Measurements from ENCODE around the gene COBL.

COBL gene

DNA sequence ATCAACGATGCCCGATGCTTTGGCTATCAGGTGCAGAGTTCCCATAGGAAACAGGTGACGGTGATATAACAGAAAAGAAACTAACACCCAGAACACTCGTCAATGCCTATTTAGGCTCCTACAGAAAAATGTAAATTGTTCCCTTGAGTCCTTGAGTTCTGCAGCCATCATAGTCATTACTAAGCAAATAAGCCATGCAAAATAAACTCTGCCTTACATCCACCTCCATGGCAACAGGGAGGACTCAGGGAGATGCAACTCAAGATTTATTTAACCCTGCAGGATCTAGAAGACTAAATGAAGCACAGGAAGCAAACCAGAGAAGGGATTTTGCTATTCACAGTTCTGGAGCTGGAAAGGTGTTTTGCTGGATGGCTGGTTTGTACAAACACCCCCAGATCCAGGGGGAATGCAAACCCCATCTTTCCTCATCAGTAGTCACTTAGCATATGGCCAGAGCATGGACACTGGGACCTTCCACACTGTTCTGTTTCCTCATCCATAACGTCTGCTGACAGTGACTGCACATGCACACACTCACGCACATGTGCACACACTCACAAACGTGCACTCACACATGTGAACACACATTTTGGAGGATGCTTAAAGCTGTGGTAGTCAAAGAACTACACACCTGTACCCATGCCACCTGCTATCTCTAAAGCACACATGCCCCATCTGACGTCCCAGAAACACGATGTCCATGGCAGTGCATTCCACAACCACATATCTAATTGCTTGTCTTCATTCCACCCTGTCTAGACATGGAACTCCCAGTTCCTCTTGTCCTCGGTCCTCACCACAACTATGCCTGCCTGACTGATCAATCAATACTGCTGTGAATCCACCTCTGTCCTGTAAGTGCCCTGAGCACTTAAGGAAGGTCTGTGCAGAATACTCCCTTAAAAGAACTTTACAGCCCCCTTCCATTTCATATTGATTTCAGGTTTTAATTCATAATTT is 178.2 kb downstream of the COBL start:
- Mint-ChIP-seq H3K4me1 (no peaks in the 10 kb centered on the region), H3K27me3 (ENCODE audit: low read depth) (peaks cover 9% of the 10 kb centered on the region), H3K4me3 (no peak overlapping the region), H3K9me3 (no peaks in the 10 kb centered on the region), H3K36me3 (ENCODE audit: low read depth) (no peaks in the 10 kb centered on the region), H3K27ac (no peak overlapping the region)
- TF ChIP-seq, protein P1, sequence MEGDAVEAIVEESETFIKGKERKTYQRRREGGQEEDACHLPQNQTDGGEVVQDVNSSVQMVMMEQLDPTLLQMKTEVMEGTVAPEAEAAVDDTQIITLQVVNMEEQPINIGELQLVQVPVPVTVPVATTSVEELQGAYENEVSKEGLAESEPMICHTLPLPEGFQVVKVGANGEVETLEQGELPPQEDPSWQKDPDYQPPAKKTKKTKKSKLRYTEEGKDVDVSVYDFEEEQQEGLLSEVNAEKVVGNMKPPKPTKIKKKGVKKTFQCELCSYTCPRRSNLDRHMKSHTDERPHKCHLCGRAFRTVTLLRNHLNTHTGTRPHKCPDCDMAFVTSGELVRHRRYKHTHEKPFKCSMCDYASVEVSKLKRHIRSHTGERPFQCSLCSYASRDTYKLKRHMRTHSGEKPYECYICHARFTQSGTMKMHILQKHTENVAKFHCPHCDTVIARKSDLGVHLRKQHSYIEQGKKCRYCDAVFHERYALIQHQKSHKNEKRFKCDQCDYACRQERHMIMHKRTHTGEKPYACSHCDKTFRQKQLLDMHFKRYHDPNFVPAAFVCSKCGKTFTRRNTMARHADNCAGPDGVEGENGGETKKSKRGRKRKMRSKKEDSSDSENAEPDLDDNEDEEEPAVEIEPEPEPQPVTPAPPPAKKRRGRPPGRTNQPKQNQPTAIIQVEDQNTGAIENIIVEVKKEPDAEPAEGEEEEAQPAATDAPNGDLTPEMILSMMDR (IDR thresholded peaks at IDR 0.05; ENCODE audit: unreplicated experiment in 3 of 3), result no peak

DNA sequence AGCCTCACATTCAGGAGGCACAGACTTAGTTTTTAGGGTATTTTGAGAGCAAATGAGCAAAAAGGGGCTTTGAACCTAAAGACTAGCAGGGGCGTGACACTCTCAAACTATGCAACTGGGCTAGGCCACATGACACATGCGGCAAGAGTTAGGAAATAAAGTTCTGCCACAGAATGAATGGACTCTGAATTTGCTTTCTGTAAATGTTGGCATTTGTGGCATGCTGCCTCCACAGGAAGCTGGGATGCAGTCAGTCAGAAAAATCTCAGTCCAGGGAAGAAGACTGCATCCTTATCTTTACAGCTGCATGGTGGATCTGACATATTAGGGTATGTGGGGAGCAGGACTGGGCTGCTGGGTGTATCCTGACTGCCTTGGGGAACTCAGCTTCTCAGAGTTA is 181.0 kb downstream of the COBL start:
- Mint-ChIP-seq H3K4me1 (no peaks in the 10 kb centered on the region), H3K4me3 (no peak overlapping the region), H3K27me3 (ENCODE audit: low read depth) (peaks cover 4% of the 10 kb centered on the region), H3K27ac (no peak overlapping the region), H3K36me3 (ENCODE audit: low read depth) (peaks cover 10% of the 10 kb centered on the region), H3K9me3 (peaks cover 6% of the 10 kb centered on the region)
- TF ChIP-seq, protein P1 (IDR thresholded peaks at IDR 0.05; ENCODE audit: unreplicated experiment in 3 of 3), result no peak

DNA sequence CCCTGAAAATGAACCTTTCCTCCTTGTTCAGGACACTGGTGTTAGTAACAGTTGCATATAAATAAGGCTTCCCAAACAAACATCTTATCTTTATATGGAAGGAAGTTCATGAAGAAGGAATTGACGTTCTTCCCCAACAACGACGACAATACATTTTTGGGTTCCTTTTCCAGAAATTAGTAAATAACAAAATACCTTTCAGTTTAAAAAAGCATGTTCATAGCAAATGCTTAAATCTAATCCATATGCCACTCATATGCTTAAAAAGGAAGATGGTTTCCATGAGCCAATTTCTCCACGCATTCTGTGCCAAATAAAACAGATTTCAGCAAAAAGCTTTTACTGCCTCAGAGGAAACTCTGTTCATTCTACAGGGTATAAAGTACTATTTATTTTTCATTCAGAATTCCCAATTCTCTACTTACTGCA is 182.6 kb downstream of the COBL start:
- TF ChIP-seq, protein P1 (IDR thresholded peaks at IDR 0.05; ENCODE audit: unreplicated experiment in 3 of 3), result no peak
- Mint-ChIP-seq H3K9me3 (peaks cover 6% of the 10 kb centered on the region), H3K27me3 (ENCODE audit: low read depth) (peaks cover 4% of the 10 kb centered on the region), H3K27ac (no peak overlapping the region), H3K4me1 (no peaks in the 10 kb centered on the region), H3K36me3 (ENCODE audit: low read depth) (peaks cover 10% of the 10 kb centered on the region), H3K4me3 (no peak overlapping the region)

DNA sequence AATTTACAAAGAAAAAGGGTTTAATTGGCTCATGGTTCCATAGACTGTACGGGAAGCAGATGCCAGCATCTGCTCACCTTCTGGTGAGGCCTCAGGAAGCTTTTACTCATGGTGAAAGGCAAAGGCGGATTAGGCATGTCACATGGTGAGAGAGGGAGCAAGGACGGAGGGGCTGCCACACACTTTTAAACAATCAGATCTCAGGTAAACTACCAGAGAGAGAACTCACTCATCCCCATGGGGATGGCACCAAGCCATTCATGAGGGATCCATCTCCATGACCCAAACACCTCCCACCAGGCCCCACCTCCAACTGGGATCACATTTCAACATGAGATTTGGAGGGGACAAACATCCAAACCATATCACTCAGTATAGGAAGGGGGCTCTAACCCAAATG is 183.9 kb downstream of the COBL start:
- H3K27ac Mint-ChIP-seq, result no peak overlapping the region
- TF ChIP-seq, protein P1 (IDR thresholded peaks at IDR 0.05; ENCODE audit: unreplicated experiment in 3 of 3), result no peak
- no peaks in the 10 kb centered on the region for H3K27me3 Mint-ChIP-seq (ENCODE audit: low read depth)

DNA sequence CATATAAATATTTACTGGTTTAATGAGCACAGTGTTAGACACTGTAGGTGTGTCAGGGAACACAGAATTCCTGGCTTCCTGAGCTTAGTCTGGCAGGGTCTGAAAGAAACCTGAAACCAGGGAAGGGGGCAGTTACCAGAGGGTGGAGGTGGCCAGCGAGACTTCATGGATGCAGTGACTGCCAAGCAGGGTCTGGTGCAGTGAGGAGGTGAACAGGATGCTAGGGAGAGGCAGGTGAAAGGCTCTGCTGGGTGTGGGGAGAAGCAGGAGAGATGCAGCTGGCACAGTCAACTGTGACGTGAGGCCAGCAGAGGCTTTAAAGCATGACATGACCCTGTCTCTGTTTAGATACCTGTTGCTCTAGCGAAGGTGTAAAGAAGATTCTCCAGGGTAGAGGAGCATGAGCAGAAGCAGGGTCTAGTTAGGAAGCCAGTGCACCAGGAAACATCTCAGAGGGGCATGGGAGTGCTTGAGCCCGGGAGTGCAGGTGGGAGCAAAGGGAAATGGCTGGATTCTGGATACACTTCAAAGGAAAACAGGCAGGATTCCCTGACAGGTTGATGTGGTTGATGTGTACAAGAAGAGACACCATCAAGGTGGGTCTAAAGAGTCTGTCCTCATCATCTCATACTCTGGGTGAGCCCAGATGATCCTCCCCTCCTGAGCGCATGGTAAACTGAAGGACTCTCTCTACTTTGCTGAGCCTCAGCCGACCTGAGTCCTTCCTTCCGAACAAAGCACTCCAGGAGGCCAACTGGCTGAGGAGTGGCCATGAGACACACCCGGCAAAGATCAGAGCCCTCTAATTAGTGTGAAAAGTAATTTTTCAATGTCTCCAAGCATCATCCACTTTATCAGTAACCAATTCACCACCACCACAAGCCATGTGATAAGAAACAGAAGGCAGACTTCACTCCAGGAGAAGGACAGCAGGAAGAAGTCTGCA is 186.8 kb downstream of the COBL start:
- Mint-ChIP-seq H3K27ac (no peak overlapping the region), H3K4me1 (no peaks in the 10 kb centered on the region), H3K4me3 (no peak overlapping the region), H3K9me3 (peaks cover 6% of the 10 kb centered on the region), H3K36me3 (ENCODE audit: low read depth) (peaks cover 10% of the 10 kb centered on the region), H3K27me3 (ENCODE audit: low read depth) (no peaks in the 10 kb centered on the region)
- TF ChIP-seq, protein P1 (IDR thresholded peaks at IDR 0.05; ENCODE audit: unreplicated experiment in 3 of 3), result no peak

More for the DNA sequence above, 183.9 kb downstream of the COBL start:
- H3K9me3 Mint-ChIP-seq, result peaks cover 6% of the 10 kb centered on the region
- peaks cover 10% of the 10 kb centered on the region for H3K36me3 Mint-ChIP-seq (ENCODE audit: low read depth)
- H3K4me3 Mint-ChIP-seq, result no peak overlapping the region
- no peaks in the 10 kb centered on the region for H3K4me1 Mint-ChIP-seq
